Measurements from ENCODE around the gene BFSP2.
"Not testable (repeated sequence)": the region's sequence is repeated elsewhere in the genome, so short reads cannot be mapped to it uniquely, and the experiment has no call there.

GRCh38 chr3:133502542-133502941, 102.7 kb downstream of the BFSP2 start:
- not testable (repeated sequence) for TF ChIP-seq CTCF (IDR thresholded peaks at IDR 0.05; ENCODE audit: insufficient read depth, low read length, poor library complexity, severe bottlenecking); EZH2phosphoT487 (conservative IDR thresholded peaks at IDR 0.05; ENCODE audit: low read length)
